ENCODE data around the gene ERN2.

Gene ERN2

DNA sequence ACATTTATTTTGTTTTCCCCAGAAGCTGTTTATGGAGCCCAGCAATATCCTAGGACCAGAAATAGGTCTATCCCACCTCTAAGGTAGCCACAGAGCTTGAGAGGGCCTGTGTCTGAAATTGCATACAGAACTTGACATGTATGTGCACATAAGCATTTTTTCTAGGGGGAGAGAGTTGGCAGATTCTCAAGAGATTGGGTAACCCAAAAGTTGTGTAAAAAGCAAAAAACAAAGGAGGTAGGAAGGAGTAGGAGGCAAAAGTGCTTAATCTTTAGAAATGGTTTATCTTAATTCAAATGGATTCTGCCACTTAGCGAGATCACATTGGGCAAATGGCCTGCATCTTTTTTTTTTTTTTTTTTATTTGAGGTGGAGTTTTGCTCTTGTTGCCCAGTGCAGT is 30.8 kb downstream of the ERN2 start:
- no peak for DNase-seq

DNA sequence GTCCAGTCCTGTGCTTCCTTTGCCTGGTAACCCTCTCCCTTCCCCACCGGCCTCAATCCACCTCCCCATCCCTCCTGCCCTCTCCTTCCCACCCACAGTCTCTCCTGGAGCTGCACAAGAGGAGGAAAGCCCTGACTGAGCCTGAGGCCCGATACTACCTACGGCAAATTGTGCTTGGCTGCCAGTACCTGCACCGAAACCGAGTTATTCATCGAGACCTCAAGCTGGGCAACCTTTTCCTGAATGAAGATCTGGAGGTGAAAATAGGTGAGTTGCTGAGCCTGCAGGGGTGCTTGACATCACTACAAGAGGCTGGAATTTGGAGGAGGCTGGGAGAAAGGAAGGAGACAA is 33.1 kb downstream of the ERN2 start:
- DNase-seq: no peak

DNA sequence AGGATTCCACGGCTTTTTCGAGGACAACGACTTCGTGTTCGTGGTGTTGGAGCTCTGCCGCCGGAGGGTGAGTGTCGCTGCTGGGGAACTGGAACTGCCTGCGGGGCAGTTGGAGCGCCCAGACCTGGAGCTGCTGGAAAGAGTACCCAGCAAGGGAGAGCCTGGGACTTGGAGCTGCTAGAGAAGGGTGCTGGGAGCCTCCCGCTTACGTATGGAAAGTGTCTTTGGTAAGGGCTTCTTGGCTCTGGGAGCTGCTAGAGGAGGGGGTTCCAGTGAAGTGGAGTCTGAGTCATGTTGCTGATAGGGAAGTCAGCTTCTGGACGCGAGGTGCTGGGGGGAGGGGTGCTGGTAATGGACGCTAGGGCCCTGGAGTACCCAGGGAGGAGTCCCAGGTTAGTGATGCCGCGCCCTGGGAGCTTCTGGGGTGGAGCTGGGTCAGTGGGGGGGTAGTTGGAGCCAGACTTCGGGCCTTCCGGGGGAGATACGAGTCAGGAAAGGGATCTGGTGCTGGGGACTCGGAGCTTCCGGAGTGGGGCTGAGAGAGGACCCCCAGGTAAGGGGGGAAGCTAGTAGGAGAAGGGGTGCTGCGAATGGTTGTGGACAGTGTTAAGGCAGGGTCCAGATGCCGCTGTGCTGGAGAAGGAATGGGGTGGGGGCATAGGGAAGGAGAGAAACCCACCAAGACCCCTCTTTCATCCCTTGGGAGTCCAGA is 33.6 kb downstream of the ERN2 start:
- DNase-seq: peak; percentile 23

DNA sequence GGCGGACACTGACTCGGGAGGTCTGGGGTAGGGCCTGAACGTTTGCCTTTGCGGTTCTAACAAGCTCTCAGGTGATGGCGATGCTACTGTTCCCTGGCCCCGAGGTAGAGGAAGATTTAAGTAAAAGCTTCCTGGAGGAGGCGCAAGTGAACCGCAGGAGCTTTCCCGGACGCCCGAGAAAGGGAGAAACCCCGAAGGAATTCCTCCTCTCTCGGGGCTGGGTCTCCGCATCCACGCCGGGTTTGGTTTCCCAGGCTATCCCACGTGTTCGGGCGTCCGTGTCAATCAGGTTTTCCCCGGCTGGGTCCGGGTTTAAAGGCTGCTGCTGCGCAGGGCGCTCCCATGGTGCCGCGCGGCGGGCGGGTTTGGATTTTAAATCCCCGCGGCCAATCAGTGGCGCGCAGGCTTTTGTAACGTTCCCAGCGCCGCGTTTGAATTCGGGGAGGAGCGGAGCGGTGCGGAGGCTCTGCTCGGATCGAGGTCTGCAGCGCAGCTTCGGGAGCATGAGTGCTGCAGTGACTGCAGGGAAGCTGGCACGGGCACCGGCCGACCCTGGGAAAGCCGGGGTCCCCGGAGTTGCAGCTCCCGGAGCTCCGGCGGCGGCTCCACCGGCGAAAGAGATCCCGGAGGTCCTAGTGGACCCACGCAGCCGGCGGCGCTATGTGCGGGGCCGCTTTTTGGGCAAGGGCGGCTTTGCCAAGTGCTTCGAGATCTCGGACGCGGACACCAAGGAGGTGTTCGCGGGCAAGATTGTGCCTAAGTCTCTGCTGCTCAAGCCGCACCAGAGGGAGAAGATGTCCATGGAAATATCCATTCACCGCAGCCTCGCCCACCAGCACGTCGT is 34.4 kb downstream of the ERN2 start, which contains the start of gene PLK1:
Gene PLK1, plus strand, starts transcription at position 460 of the 844 bp plus-strand sequence. Its CDS starts 44 bp downstream, at position 504.
- peak; percentile 86 for DNase-seq

DNA sequence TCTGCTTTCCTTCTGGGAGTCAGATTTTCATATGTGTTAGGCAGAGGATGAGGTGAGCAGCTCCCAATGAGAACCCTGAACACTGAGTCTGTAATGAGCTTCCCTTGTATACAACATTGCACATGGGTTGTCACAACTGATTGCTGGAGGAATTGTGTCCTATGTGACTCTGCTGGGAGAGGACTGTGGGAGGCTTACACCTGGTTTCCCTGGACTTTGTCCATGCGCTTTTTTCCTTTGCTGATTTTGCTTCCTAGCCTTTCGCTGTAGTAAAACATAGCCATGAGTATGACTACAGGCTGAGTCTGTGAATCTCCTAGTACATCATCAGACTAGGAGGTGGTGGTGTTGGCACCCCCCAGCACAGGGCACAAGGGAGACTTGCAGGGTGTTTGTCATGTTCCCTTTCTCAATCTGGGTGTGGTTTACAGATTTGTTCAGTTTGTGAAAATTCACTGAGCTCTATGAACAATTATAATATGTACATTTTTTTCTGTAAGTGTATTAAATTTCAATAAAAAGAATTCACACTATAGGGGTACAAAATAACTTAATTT is 36.0 kb downstream of the ERN2 start:
- no peak for DNase-seq

DNA sequence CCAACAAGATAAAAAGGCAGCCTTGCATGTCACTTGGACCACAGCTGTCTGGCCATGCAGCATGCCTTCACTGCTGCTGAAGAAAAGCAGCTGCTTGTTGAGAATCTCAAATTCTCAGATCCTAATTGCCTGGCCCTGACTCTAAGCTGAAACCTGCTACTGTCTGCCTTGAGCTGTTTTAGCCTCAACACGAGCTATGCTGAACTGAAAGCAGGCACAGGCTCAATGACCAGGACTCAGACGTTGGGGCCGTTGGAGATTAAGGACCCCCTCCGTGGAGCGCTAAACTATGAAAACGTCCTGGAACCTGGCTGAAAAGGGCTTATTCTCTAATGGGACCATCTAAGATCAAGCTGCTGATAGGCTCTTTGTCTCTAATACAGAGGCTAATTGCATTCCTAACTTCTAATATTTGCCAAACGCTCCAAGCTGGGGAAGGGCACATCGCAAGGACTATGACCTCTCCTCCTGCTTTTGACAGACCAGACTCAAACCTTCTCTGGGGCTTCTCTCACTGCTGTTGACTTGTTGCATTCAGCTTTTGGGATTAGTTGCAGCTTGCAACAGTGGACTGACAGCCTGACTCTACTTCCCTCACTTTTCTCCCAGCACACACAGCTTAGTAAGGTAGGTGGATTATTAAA is 38.9 kb downstream of the ERN2 start:
- no peak for DNase-seq

DNA sequence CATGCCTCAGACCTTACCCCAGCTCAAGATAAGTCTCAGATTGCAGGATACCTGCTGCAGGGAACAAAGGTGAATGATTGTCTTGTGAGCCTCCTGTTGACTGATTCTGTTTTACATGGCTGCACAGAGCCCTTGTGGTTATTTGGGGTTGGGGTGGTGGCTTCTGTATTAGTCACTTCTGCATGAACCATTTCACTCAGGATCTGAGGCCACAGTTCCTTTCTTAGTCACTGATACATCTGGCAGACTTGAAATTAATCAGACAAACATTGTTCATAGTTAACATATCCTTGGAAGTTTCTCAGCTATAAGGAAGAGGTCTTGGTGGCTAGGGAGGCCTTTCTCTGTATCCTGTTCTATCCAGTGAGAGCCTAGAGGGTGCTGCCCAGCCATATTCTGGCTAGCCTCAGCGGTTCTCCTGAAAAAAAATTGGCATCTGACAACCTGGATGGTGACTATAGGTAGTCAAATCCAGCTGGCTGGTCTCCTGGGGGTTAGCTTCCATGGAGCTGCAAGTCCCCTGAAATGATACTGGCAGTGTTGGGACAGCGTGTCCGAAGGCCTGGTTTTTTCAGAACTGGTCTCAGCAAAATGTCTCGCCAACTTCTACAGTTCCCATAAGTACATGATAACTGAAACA is 42.8 kb downstream of the ERN2 start:
- peak; percentile 73 for DNase-seq

DNA sequence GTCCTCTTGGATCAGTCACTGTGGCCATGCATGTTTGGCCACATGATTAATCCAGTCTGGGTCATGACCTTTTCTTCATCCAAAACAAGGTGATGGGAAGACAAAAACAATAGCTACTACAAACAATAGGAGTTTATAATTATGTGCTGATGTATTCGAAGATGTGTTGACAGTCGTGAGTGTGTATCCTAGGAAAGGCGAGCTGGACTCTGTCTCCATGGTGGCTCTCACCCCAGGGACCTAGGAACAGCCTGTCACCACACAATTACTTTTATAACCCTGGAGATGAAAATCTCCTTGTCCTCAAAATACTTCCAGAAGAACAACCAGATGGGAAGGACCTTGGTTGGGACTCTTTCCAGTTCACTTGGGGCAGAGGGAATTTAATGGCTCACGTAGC is 44.1 kb downstream of the ERN2 start:
- no peak for DNase-seq

DNA sequence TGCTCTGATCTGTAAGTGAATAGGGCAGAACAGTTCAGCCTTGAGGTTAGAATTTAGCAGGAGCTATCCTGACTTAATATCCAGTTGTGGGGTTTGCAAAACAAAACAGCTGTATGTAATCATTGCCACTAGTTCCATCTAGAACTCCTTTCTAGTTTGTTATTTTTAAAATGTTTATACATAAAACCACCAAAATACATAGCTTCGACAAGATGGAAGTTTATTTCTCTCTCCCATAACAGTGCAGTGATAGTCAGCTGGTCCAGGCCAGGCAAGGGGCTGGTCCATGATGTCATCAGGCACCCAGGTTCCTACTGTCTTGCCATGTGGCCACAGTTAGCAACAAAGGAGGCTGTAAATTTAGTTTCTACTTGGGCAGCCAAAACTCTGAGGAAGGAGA is 44.8 kb downstream of the ERN2 start:
- DNase-seq: no peak

DNA sequence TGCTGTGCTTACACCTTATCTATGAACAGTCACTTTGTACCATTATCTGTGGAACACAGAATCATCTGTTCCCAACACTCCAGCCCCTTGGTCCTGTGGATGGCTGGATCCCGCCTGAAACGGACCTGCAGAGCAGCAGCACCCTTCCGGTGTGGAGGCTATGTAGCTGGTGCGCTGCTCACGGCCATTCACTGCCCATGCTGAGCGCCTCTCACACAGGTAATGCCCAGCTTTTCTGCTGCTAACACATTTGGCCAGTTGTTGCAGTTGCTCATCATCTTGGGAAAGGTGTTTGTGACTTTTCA is 45.7 kb downstream of the ERN2 start:
- DNase-seq: no peak

DNA sequence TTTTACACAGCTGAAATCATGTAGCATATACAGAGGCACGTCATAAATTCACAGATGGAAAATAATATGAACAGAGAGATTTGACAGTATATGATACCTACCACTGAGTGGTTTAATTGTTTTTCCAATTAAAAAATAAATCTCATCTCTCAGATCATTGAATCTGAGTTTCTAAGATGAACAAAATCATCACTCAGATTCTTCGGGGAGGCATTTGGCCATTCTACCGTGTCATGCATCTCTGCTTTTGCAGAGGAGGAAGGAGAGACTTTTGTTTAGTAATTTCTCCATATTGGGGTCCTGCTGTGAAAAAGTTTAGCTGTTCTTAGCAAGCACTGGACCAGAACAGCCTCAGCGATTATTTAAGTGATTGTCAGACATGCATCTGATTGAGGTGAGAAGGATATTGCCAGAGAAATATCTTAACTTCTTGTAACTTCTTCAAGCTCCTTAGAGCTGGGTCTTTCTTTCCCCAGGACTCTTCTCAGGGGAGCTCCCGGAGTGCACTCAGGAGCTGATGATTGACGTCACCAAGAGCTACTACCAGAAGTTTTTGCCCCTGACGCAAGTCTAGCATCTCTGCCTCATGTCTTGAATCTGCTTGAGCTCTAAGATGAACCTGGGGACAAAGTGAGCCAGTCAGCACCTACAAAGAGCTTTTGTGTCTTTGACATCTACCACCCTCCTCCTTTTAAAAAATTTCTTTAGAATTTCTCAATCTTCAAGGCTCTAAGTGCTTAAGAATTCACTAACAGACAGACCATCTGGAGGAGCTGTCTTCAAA is 46.3 kb downstream of the ERN2 start:
- no peak for DNase-seq

DNA sequence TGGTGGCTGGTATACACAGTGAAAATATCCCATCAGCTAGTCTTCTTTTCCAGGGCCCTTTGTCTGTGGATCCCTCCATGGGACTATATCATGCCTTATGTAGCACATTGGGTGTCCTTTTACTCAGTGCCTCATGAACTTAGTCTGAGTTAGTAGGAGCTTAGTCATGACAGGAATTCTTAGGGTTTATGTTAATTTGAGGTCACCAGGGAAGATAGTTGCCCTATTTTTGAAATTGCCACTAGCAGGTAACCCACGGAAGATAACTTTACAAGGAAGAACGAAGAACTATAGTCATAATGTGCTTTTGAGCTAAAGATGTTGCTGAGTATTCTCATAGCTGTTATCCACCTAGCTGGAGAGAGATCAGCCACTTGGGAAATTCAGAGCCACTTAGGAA is 49.1 kb downstream of the ERN2 start:
- no peak for DNase-seq

DNA sequence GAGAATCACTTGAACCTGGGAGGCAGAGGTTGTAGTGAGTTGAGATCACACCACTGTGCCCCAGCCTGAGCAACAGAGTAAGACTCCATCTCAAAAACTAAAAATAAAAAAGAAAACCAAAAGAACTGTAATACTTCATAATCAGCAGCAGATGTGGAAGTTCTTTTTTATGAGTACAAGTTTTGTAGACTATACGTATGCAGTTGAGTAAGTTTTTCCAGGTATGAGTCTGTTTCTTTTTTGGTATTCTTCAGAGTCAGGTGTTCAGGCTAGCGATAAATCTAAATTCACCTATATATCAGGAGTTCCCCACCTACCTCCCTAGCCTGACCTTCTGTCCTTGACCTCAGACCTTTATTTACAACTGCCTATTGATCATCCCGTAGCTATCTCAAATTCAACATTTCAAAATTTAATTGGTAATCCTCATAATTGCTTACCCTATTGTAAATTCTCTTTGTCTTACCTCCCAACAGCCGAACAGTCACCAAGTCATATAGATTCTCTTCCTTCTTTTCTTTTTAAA is 61.0 kb downstream of the ERN2 start:
- no peak for DNase-seq

DNA sequence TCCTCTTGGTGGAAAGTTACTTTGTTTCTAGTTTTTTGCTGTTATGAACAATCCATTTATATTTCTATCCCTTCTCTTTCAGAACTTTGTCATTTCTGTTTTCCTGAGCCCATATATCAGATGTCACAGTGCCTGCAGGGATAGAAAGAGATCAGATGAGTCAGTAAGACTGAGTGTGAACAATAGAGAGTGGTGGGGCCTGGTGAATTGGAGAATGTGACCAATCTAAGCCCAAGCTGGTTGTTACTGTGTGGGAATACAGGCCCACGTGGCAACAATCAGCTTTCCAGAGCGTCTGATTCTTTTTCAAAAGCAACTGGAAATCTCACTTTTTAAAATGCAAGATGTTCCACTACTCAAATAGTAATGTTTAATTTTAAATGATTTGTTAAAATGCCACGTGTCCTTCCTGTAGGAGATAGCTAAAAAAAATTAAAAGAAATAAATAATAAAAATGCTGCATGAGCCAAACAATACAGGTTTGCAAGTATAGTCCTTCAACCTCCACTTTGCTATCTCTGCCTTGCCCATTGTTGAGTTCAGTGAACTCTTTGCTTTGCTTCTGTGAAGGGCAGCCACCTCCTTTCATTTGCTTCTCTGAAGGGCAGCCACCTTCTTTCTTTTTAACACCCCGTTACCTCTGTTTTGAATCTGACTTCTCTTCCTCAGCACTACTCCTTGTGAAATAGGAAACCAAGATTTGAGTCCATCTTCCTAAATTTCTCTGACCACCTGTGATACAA is 62.2 kb downstream of the ERN2 start:
- DNase-seq: no peak

DNA sequence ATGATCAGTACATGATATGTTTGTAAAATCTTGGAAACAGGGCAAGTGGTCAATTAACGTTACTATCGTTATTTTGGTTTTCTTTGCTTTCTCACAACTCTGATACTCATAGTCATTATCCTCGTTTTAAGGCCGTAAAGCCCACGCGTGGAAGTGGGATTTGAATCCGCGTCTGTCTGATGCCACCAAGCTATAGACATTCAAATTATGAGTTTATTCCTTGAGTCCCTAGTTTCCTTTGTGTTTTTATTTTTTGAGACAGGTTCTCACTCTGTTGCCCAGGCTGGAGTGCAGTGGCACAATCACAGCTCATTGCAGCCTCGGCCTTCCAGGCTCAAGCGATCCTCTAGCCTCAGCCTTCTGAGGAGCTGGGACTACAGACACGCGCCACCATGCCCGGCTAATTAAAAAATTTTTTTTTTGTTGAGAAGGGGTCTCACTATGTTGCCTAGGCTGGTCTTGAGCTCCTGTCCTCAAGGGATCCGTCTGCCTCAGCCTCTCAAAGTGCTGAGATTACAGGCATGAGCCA is 70.7 kb downstream of the ERN2 start:
- DNase-seq: no peak

DNA sequence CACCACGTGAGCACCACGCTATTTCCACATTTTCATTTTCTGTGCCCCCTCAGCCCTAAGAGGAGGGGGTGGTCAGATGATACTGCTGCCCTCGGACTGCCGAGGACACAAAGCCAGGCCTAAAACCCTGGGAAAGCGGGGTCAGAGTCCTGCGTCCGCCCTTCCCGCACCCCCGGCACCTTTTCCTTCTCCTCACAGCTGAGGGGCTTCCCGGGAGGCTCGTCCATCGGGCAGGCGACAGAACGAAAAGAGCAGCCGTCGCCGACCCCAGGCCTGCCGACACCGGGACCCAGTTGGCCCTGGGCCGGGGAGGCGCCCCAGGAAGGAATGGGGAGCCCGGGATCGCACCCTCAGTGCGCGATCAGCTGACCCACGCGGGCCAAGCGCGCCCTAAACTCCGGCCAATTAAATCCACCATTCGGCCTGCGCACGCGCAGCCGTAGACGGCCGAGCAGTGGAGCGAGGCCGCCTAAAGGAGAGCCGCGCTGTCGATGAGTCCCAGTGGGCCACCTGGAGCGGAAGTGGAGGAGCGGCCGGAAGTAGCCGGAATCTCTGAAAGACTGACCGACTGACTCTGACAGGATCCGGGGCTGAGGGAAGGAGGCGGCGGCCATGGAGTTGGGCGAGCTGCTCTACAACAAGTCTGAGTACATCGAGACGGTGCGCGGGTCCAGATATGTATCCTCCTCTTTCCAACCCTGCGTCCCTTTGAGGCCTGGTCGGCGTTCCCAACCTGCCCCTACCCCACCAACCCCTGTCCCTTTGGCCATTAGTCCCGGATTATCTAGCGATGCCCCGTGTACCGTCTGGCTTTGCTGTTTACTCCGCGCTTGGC is 71.9 kb downstream of the ERN2 start, which contains the start of the genes DCTN5 and PALB2:
Gene DCTN5, plus strand, starts transcription at position 536 of the 835 bp plus-strand sequence. Its CDS starts 77 bp downstream, at position 613.
Gene PALB2, minus strand, starts transcription at position 380 of the 835 bp plus-strand sequence. Its CDS starts 153 bp downstream, at position 227.
- peak; percentile 92 for DNase-seq

DNA sequence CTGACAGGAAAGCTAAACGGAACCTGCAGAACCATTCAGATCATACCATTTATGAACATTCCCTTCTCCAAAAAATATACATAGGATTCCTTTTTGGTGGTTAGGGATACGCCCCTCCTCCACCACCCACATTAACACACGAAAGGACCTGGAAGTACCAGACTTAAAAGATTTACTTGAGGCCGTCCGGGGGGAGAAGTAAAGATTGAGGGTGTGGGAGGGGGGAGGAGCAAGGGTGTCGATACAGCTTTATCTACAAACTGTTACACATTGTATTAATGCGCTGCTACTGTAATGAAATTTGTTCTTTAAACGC is 72.4 kb downstream of the ERN2 start:
- DNase-seq: no peak

Data from stimulated activated CD4-positive, alpha-beta T cell treated with anti-CD3 and anti-CD28 coated beads, Interleukin-1b, Interleukin-23, amount 100 ng/mL, for 48 hours (primary cell).